OCI-LY7 (cell line): ENCODE results near the gene NT5C2. TPM values are rescaled to one million over a fixed set of nuclear protein-coding genes. Genes with fewer than 3 reads are reported as not detected.

Experiments used
- BruUV-seq: library from RNA; stranded (reverse); fragments of 400-500 nt; replicated peaks from 2 replicates; lab custom pipeline; 2021; lab: Mats Ljungman, UMichigan
- CTCF ChIA-PET: fragments of 300-600 bp; sonication (Branson Sonifier 250); formaldehyde crosslinking; loops from one replicate; lab custom pipeline; 2022; ENCODE audit warnings: antibody characterized with exemption; ENCODE audit not compliant: unreplicated experiment; lab: Charles Lee
- POLR2A ChIA-PET: fragments of 300-600 bp; sonication (Branson Sonifier 250); formaldehyde crosslinking; loops from one replicate; lab custom pipeline; 2022; ENCODE audit warnings: antibody characterized with exemption; lab: Charles Lee
- DNase-seq: peaks from one replicate; pipeline ENCODE4 v3.0.0-alpha.2; 2015; ENCODE audit warnings: low spot score
- H2AFZ ChIP-seq: fragments of 200-600 bp; sonication (generic), shearing (Covaris generic); 2 replicates; pipeline ENCODE4 v1.6.1; 2014; ENCODE audit warnings: mild to moderate bottlenecking, antibody characterized with exemption, low read length, moderate library complexity
- H3K27ac ChIP-seq: fragments of 200-600 bp; sonication (generic); 2 replicates; pipeline ENCODE4 v1.5.1; 2014; ENCODE audit warnings: mixed run types, low read depth, mild to moderate bottlenecking, moderate library complexity, low read length, inconsistent platforms; ENCODE audit not compliant: poor library complexity, severe bottlenecking
- H3K36me3 ChIP-seq: fragments of 200-600 bp; sonication (generic); 2 replicates; pipeline ENCODE4 v1.6.1; 2014; ENCODE audit warnings: mild to moderate bottlenecking, antibody characterized with exemption, low read length, moderate library complexity, mixed read lengths; ENCODE audit not compliant: insufficient read depth
- H3K4me1 ChIP-seq: fragments of 200-600 bp; sonication (generic); 2 replicates; pipeline ENCODE4 v1.5.1; 2014; ENCODE audit warnings: mild to moderate bottlenecking, low read length; ENCODE audit not compliant: insufficient read depth, poor library complexity, severe bottlenecking
- H3K4me2 ChIP-seq: fragments of 200-600 bp; sonication (generic); 2 replicates; pipeline ENCODE4 v1.6.1; 2014; ENCODE audit warnings: mild to moderate bottlenecking, low read length
- H3K4me3 ChIP-seq: fragments of 200-600 bp; sonication (generic); 2 replicates; pipeline ENCODE4 v1.5.1; 2014; ENCODE audit warnings: mild to moderate bottlenecking, low read depth, low read length; ENCODE audit not compliant: poor library complexity, severe bottlenecking
- H3K79me2 ChIP-seq: fragments of 200-600 bp; sonication (generic); 2 replicates; pipeline ENCODE4 v1.6.1; 2016; ENCODE audit warnings: low read depth, mild to moderate bottlenecking, low read length, moderate library complexity, mixed read lengths; ENCODE audit not compliant: insufficient read depth
- H3K9me2 ChIP-seq: fragments of 200-600 bp; sonication (generic); 2 replicates; pipeline ENCODE4 v1.6.1; 2016; ENCODE audit warnings: mild to moderate bottlenecking, low read length, mixed read lengths; ENCODE audit not compliant: insufficient read depth
- H3K9me3 ChIP-seq: fragments of 200-600 bp; sonication (generic); 2 replicates; pipeline ENCODE4 v1.6.1; 2014; ENCODE audit warnings: mild to moderate bottlenecking, mixed run types, low read length, mixed read lengths
- H4K20me1 ChIP-seq: fragments of 200-600 bp; sonication (generic); 2 replicates; pipeline ENCODE4 v1.6.1; 2014; ENCODE audit warnings: mild to moderate bottlenecking, antibody characterized with exemption, low read length, moderate library complexity, mixed read lengths; ENCODE audit not compliant: insufficient read depth
- EZH2phosphoT487 ChIP-seq: fragments of 200-600 bp; sonication (generic); IDR thresholded peaks from 2 replicates; pipeline ENCODE4 v1.6.1; 2018; ENCODE audit warnings: low read depth, borderline replicate concordance, mild to moderate bottlenecking, mixed run types, antibody characterized with exemption, low read length, moderate library complexity, mixed read lengths
- intact Hi-C: fragments of 100-400 bp; cut with micrococcal nuclease; formaldehyde crosslinking; loops from one replicate; pipeline ENCODE4 v1.10.0; 2022; ENCODE audit not compliant: unreplicated experiment
- total RNA-seq, 2 experiments: library from RNA; depleted of rRNA in 1 of 2; stranded (reverse); fragments of >200 nt in 1 of 2; shearing (Covaris generic) in 1 of 2; gene quantifications; 2 replicates each; pipeline ENCODE4 v1.2.3, GENCODE V29; 2014 to 2022
- TF ChIP-seq, protein P1 (sequence below): fragments of 200-600 bp; sonication (generic); conservative IDR thresholded peaks from 2 replicates; pipeline ENCODE4 v1.5.1; 2014; ENCODE audit warnings: mild to moderate bottlenecking, antibody characterized with exemption, low read length, moderate library complexity, mixed read lengths

NT5C2 gene
- total RNA-seq, 2 experiments from 2014 or later: 72.0 to 87.3 TPM

DNA sequence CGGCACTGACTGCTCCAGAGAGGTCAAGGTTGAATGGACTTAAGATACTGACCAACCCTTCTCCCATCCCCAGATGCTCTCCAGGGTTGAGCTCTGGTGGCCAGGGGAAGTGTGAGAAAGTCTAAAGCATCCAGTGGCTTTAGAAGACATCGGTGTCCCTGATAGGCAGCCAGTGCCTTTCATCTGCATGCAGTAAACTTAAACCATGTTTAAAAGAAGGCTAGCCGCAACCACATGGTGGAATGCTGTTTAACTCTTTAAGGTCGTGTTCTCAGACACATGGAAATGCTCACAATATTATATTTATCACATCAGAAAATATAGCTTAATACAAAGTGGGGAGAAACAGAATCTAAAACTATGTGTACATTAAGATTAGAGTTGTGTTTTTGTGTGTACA, 138.0 kb downstream of the NT5C2 start:
- no TSS peak for BruUV-seq
- no peaks in the 10 kb centered on the region for H3K9me3 ChIP-seq
- TF ChIP-seq, protein P1, sequence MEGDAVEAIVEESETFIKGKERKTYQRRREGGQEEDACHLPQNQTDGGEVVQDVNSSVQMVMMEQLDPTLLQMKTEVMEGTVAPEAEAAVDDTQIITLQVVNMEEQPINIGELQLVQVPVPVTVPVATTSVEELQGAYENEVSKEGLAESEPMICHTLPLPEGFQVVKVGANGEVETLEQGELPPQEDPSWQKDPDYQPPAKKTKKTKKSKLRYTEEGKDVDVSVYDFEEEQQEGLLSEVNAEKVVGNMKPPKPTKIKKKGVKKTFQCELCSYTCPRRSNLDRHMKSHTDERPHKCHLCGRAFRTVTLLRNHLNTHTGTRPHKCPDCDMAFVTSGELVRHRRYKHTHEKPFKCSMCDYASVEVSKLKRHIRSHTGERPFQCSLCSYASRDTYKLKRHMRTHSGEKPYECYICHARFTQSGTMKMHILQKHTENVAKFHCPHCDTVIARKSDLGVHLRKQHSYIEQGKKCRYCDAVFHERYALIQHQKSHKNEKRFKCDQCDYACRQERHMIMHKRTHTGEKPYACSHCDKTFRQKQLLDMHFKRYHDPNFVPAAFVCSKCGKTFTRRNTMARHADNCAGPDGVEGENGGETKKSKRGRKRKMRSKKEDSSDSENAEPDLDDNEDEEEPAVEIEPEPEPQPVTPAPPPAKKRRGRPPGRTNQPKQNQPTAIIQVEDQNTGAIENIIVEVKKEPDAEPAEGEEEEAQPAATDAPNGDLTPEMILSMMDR: no peak
- TF ChIP-seq EZH2phosphoT487: no peak
- ChIA-PET POLR2A (no interaction called here), CTCF (no interaction called here)
- H3K4me1 ChIP-seq: no peaks in the 10 kb centered on the region
- no peak overlapping the region for H3K27ac ChIP-seq
- no peaks in the 10 kb centered on the region for H3K79me2 ChIP-seq
- H3K4me3 ChIP-seq: no peak overlapping the region
- H3K4me2 ChIP-seq: no peak overlapping the region
- intact Hi-C loops: no loop called here
- no peaks in the 10 kb centered on the region for H3K36me3 ChIP-seq
- H4K20me1 ChIP-seq: no peaks in the 10 kb centered on the region
- DNase-seq: no peak
- no peak overlapping the region for H2AFZ ChIP-seq
- no peaks in the 10 kb centered on the region for H3K9me2 ChIP-seq

DNA sequence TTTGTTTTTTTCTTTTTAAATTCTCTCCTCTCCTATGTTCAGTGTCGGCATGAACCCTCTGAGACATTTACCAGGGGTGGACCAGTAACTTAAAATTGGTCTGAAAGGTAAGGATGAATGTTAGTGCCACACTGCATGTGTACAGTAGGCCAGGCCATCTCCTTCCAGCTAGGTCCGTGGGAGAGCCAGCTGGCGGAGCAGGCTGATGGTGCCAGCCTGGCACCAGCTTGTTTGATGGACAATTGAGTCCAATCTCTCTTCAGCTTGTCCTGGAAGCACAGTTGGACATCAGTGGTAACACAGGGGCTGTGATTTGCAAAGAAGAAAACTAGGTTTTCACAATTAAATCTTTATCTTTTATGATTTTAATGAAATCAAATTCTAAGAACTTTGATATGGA, 138.5 kb downstream of the NT5C2 start:
- Histone ChIP-seq H3K36me3 (no peaks in the 10 kb centered on the region), H3K4me1 (no peaks in the 10 kb centered on the region), H3K27ac (no peak overlapping the region), H3K79me2 (no peaks in the 10 kb centered on the region), H4K20me1 (no peaks in the 10 kb centered on the region), H3K9me3 (no peaks in the 10 kb centered on the region), H2AFZ (no peak overlapping the region), H3K9me2 (no peaks in the 10 kb centered on the region), H3K4me3 (no peak overlapping the region), H3K4me2 (no peak overlapping the region)
- intact Hi-C loops: no loop called here
- BruUV-seq: no TSS peak
- TF ChIP-seq EZH2phosphoT487: no peak
- TF ChIP-seq, protein P1: no peak
- POLR2A ChIA-PET: no interaction called here
- DNase-seq: no peak
- CTCF ChIA-PET: no interaction called here

DNA sequence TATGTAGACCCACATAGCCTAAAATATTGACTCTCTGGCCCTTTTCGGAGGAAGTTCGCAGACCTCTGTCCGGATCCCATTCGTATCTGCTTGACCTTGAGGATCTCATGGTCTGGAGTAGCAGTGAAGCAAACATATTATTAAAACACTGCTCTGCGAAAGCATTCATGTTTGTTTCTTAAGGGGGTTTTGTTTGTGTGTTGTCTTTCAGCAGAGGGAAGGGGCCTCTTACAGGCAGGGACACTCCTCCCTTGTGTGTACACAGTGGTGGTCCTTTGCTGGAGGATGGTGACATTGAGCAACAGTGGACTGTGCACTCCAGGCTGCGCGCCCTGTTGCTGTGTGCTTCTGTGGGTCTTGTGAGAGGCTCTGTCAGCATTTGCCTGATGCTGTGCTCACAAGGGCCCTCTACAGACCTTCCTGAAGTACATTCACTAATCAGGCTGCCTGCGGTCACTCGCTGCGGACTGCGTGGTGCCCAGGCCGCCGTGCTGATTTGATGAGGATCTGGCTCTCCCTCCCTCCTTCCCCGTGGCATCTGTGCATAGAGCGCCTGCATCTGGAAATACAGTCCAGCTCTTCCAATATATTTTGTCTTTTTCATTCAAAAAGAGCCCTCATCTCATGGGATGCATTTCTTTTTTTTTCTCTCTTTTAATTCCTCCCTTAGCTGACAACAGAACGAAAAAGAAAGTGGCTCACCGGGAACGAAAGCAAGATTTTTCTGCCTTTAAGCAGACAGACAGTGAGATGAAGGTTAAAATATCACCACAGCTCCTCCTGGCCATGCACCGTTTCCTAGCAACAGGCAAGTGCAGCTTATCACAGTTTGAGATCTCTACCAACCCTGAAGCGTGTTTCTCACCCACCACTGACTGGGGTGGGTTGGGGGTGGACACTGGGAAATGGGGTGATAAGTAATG, 139.2 kb downstream of the NT5C2 start:
- Histone ChIP-seq H3K9me2 (no peaks in the 10 kb centered on the region), H3K4me2 (no peak overlapping the region), H3K9me3 (no peaks in the 10 kb centered on the region), H3K79me2 (no peaks in the 10 kb centered on the region), H3K4me1 (no peaks in the 10 kb centered on the region), H3K4me3 (no peak overlapping the region), H3K27ac (no peak overlapping the region), H4K20me1 (no peaks in the 10 kb centered on the region), H2AFZ (no peak overlapping the region), H3K36me3 (no peaks in the 10 kb centered on the region)
- no TSS peak for BruUV-seq
- ChIA-PET POLR2A (interaction anchor here (0.5 to 0.7 kb wide), 2 partner anchors 141 to 201 kb away, joined by 3 read pairs; no protein-coding TSS in a partner anchor), CTCF (no interaction called here)
- intact Hi-C loops: no loop called here
- no peak for DNase-seq
- TF ChIP-seq, protein P1: peak; percentile 40; the same call in 1 of the 2 replicates
- TF ChIP-seq EZH2phosphoT487: no peak
